Islet of Langerhans (tissue), 1 donor: ENCODE measurements around the gene DIAPH1.

ENCODE experiments used
- FAIRE-seq: peaks from one replicate; lab custom pipeline; 2011; peaks lifted over from hg19 to GRCh38; lab: Jason Lieb, UNC

DIAPH1 gene

GRCh38 chr5:141519605-141520565 lies 98.9 kb downstream of the DIAPH1 start:
- no peak for FAIRE-seq

GRCh38 chr5:141518618-141519015 lies 100.2 kb downstream of the DIAPH1 start:
- FAIRE-seq: no peak

GRCh38 chr5:141517880-141518617 lies 100.8 kb downstream of the DIAPH1 start:
- FAIRE-seq: no peak

GRCh38 chr5:141517312-141517711 lies 101.5 kb downstream of the DIAPH1 start:
- FAIRE-seq: no peak

GRCh38 chr5:141516672-141517025 lies 102.2 kb downstream of the DIAPH1 start:
- no peak for FAIRE-seq

GRCh38 chr5:141515946-141516671 lies 102.7 kb downstream of the DIAPH1 start:
- no peak for FAIRE-seq

- no peak for FAIRE-seq
Measured at GRCh38 chr5:141515141-141515540, 103.7 kb downstream of the DIAPH1 start.

GRCh38 chr5:141514330-141515133 lies 104.3 kb downstream of the DIAPH1 start:
- FAIRE-seq: no peak

GRCh38 chr5:141513627-141514329 lies 105.0 kb downstream of the DIAPH1 start:
- no peak for FAIRE-seq

- no peak for FAIRE-seq
Measured at GRCh38 chr5:141512911-141513626, 105.7 kb downstream of the DIAPH1 start.

GRCh38 chr5:141512390-141512910 lies 106.3 kb downstream of the DIAPH1 start:
- FAIRE-seq: no peak

GRCh38 chr5:141511771-141512325 lies 107.0 kb downstream of the DIAPH1 start:
- no peak for FAIRE-seq

- no peak for FAIRE-seq
Measured at GRCh38 chr5:141510850-141511601, 107.8 kb downstream of the DIAPH1 start.

GRCh38 chr5:141510160-141510559 lies 108.6 kb downstream of the DIAPH1 start:
- FAIRE-seq: no peak

- FAIRE-seq: no peak
Measured at GRCh38 chr5:141508798-141509611, 109.8 kb downstream of the DIAPH1 start.

GRCh38 chr5:141508440-141508797 lies 110.4 kb downstream of the DIAPH1 start:
- FAIRE-seq: no peak

- no peak for FAIRE-seq
Measured at GRCh38 chr5:141507387-141508091, 111.3 kb downstream of the DIAPH1 start.
